Stimulated activated CD8-positive, alpha-beta memory T cell treated with anti-CD3 and anti-CD28 coated beads, Interleukin-7, amount 100 ng/mL, for 4 hours (primary cell): ENCODE data around the gene DMRT2.

Source experiments
- DNase-seq, 2 donors: peaks; one replicate each; pipeline ENCODE4 v3.0.0-alpha.2; 2020; ENCODE audit warnings: low read depth in 2 of 2

DMRT2 gene

DNA sequence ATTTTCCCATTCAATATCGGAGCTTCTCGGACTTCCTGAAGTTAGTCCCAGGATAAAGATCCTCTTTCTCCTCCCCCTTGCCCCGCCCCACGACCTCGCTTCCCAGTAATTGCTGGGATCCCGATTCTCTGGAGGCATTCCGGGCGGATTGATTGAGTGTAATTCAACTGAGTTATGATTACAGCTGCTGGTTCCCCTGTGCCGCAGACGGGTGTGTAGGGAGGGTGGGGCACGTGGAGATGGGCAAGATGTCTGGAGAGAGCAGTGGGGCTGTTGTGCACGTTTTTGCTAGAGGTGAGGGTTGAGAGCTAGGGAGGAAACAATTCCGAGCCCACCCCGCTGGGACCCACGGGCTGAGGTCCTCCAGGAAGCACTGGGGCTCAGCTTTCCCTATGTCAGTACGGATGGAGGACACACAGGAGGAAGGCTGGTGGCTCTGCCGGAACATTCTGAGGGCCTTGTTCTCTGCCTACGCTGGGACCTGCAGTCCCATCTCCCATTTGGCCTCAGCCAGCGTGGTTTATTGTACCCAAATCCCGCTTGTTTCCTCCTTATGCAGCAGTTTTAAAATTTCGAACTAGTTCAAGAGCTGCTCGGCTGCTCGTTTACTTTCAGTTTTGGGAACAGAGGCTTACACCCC is 2.4 kb upstream of the DMRT2 start:
- DNase-seq = no peak

DNA sequence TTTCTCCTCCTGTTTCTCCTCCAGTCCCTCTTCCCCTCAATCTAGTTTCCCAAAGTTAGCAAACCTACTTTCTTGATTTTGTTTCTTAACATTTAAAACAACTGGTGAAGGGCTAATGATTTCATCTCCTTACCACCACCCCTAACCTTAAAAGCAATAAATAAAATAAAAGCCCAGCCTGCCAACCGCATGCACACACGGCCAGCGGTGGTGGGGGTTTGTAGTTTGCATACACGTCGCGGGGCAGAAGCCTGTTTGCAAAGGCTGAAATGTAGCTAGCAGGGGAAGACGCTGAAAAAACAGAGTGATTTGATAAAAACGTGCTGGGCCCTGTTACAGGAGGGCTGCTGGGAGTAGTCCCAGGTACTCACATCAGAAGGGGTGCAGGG is 1.9 kb upstream of the DMRT2 start:
- DNase-seq = no peak

- no peak for DNase-seq
Measured at GRCh38 chr9:1048811-1049210, 1.3 kb upstream of the DMRT2 start.

DNA sequence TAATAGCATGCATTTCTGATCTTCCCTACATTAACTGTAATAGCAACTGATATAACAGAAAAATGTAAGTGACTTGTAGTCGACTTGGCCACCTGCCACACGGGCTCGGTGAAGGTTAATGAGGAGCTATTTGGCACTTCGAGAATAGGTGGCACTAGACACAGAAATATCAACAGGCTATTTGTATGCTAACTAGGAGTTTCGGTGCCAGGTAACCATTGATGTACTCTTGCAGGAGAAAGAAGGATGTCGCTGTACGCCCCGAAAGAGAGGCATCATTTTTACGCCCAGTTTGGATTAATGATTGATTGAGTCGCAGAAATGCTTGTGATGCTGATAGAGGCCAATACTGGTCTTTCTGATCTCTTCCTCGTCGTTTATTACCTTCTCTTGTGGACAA is 516 bp upstream of the DMRT2 start:
- no peak for DNase-seq

DNA sequence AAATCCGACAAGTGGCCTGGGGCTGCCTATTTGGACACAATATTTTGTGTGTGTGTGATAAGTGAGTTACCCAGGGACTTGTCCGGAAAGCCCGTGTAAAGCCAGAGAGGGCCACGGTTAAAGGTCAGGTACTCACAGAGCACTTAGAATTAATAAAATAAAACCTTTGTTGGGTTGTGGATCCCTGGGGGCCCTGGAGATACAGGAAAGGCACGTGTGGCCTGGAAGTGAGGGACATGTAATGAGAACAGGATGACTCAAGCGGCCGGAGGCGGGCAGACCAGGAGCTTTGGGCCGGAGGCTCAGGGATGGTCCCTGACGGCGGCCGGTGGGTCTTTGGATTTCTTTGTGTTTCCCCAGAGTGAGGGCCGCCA is 1.0 kb downstream of the DMRT2 start:
- no peak for DNase-seq

- DNase-seq = no peak
Measured at GRCh38 chr9:1051584-1052275, 1.6 kb downstream of the DMRT2 start.

- no peak for DNase-seq
Measured at GRCh38 chr9:1052365-1053281, 2.5 kb downstream of the DMRT2 start.

DNA sequence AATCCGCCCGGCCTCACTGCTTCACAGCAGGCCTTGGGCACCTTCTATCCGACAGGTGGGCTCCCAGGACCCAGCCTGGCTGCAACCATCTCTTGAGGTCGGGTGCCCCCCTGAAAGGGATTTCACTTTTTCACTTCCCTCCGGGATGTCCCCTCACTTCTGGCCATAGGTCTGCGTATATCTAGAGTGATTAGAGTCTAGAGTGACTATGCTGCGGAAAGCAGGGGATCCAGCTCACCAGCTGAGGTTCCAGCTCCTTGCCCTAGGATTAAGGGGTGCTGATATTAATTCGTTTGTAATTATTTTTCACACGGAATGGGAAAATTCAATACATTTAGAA is 3.1 kb downstream of the DMRT2 start:
- no peak for DNase-seq

- no peak for DNase-seq
Measured at GRCh38 chr9:1053986-1054425, 3.8 kb downstream of the DMRT2 start.

DNA sequence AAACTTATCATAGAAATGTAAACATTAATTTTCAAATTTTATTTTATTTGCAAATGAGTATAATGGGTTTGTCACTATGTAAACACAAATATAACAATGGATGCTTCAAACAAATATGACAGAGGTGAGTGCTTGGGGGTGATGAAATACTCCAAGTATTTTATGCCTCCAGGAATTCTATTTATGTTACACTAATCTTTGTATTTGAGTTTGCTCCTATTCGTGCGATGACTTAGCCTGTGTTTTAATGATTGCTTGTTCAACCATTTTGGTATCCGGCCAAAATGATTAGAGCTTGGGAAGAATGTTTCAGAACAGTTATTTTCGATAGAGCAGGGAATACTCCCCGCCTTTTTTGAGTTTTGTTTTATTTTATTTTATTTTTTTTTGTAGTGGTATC is 5.0 kb downstream of the DMRT2 start:
- no peak for DNase-seq

- no peak for DNase-seq
Measured at GRCh38 chr9:1057910-1058309, 7.8 kb downstream of the DMRT2 start.

GRCh38 chr9:1058826-1059487 is 8.8 kb downstream of the DMRT2 start:
- no peak for DNase-seq

- no peak for DNase-seq
Measured at GRCh38 chr9:1065130-1065529, 15.0 kb downstream of the DMRT2 start.

- DNase-seq = no peak
Measured at GRCh38 chr9:1070692-1071091, 20.5 kb downstream of the DMRT2 start.

- no peak for DNase-seq
Measured at GRCh38 chr9:1071730-1072129, 21.6 kb downstream of the DMRT2 start.

DNA sequence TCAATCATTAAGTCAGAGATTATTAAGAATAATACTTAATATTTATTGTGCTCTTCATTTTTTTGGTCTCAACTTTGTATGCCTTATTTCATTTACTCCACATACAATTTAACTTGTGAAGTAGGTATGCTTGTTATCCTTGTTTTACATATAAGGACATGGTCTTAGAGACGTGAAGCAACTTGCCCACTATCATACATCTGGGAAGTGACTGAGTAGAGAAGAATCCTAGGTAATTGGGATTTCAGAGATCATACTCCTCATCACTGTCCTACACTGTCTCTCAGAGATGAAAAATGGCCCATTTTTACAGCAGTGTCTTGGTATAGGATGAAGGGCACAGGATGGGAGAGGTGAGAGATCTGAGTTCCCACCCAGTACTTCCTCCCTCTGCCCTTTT is 23.3 kb downstream of the DMRT2 start:
- DNase-seq = no peak

DNA sequence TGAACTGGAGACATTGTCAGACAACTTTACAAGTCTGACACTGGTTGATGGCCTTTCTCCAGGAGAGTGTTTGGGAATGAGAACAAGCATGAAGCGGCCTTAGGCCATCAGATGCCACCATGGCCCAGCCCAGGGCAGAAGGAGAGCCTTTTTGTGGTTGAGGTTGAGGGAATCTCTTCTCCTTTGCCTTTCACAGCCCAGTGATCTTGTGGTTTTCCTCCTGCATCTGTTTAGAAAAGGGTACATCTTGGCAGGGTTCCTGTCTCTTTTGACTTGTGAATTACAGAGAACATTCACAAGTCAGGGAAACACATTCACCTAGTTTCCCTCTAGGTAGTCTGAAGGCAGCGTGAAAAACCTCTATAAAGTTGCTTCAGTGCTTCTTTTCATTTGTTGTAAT is 27.5 kb downstream of the DMRT2 start:
- DNase-seq = no peak

DNA sequence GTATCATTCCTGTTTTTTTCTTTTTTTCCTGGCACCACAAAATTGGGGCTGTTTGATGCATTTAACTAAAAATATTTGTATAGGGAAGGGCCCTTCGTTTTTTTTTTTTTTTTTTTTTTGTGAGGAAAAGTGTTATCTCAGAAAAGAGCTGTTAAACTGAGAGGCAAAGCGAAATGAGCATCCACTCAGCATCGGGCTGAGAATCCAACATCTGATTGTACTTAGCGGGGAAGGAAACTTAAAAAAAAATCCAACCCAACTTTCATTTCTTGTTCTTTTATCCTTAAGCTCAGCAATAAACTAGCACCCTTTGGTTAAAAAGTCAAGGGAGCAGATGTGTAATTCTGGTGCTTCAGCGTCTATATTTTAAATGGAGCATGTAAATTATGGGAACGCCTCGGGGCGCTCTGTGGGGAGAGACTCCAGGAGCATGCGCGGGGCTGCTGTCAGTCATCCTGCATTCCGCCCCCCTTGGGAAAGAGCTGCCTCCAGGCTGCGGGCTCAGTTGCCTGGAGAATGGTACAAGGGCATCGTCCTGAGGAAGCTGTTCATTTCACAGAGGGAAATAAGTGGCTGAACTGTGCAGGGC is 33.3 kb downstream of the DMRT2 start:
- DNase-seq = no peak

DNA sequence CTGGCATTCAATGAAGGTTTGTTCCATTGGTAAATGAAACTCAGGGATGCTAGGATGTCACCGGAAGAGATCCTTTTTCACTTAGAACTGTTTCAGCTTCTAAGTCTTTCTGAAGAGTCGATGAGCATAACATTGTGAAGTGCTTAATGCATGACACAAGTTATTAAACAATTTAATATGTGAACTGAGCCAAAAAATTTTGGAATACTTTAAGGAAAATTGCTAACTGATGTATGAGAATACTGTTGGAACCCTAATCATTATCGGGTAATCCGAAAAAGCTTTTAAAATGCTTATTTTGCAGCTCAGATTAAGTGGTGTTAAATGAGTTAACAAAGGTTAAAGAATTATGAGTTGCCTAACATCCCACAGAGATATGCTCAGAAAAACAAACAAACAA is 34.9 kb downstream of the DMRT2 start:
- no peak for DNase-seq

- DNase-seq = no peak
Measured at GRCh38 chr9:1086517-1086916, 36.4 kb downstream of the DMRT2 start.

DNA sequence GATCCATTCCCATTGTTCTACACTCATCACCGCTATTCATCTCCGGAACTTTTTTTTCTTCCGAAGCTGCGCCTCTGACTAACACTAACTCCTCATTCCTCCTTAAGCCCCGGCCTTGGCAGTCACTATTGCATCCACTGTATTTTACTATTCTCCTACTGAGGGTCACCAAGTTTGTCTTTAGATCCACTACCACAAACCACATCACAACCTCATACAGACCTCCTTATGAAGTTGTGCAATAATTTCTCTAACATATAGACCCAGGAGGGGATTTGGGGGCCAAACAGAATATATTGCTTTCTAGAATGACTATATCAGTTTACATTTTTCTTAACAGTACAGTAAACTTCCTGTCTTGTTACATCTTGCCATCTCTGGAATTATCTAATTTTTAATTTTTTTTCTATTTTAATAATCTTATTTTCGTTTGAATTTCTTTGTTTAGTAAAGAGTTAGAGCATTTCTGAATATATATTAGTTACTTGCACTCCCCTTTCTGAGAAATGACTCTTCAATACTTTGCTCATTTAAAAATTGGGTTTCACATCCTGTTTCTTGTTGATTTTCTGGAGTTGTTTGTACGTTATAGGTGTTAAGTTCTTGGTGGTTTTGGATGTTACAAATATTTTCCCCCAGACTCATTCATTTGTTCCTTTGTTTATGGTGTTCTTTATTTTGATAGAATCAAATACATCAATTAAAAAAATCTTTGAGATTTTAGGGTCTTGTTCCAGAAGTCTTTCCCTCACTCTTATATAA is 37.1 kb downstream of the DMRT2 start:
- no peak for DNase-seq
